GM10248 (cell line): ENCODE measurements around the gene FBLN7.
"Not testable (repeated sequence)": the region's sequence is repeated elsewhere in the genome, so short reads cannot be mapped to it uniquely, and the experiment has no call there.

Source experiments
- CTCF ChIA-PET: fragments of 300-600 bp; sonication (Branson Sonifier 250); formaldehyde crosslinking; extraction: SDS; loops from one replicate; lab custom pipeline; 2021; ENCODE audit warnings: antibody characterized with exemption; lab: Yijun Ruan, JAX
- POLR2A ChIA-PET: fragments of 350-650 bp; sonication (Branson Sonifier 250); formaldehyde crosslinking; extraction: SDS; loops from one replicate; lab custom pipeline; 2020; ENCODE audit warnings: antibody characterized with exemption; lab: Yijun Ruan, JAX
- DNase-seq: peaks from one replicate; pipeline ENCODE4 v3.0.0; 2012; ENCODE audit errors: extremely low spot score
- TF ChIP-seq, protein P1 (sequence below): IDR thresholded peaks from 2 replicates; pipeline ENCODE4 v1.5.1; 2012; ENCODE audit warnings: mild to moderate bottlenecking, low read depth; ENCODE audit errors: extremely low read depth, missing control alignments, control extremely low read depth

The FBLN7 gene

DNA sequence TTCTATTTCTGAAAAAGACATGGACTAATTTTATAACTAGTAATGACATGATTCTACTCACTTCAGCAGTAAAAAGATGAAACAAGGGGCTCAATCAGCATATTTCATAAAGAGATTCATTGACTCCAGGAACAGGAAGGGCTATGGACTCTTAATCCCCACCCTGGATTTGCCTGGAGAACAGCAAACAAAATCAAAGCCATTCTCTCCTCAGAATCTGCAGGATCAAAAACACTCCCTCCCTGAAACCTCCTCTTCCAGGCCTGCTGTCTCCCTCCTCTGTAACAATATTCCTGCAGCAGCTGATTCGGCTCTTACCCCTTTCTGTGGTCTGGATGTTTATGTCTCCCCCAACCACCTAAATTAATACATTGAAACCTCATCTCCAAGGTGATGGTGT lies 59.7 kb downstream of the FBLN7 start:
- ChIA-PET CTCF (no interaction called here), POLR2A (no interaction called here)
- TF ChIP-seq, protein P1, sequence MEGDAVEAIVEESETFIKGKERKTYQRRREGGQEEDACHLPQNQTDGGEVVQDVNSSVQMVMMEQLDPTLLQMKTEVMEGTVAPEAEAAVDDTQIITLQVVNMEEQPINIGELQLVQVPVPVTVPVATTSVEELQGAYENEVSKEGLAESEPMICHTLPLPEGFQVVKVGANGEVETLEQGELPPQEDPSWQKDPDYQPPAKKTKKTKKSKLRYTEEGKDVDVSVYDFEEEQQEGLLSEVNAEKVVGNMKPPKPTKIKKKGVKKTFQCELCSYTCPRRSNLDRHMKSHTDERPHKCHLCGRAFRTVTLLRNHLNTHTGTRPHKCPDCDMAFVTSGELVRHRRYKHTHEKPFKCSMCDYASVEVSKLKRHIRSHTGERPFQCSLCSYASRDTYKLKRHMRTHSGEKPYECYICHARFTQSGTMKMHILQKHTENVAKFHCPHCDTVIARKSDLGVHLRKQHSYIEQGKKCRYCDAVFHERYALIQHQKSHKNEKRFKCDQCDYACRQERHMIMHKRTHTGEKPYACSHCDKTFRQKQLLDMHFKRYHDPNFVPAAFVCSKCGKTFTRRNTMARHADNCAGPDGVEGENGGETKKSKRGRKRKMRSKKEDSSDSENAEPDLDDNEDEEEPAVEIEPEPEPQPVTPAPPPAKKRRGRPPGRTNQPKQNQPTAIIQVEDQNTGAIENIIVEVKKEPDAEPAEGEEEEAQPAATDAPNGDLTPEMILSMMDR = no peak
- no peak for DNase-seq

DNA sequence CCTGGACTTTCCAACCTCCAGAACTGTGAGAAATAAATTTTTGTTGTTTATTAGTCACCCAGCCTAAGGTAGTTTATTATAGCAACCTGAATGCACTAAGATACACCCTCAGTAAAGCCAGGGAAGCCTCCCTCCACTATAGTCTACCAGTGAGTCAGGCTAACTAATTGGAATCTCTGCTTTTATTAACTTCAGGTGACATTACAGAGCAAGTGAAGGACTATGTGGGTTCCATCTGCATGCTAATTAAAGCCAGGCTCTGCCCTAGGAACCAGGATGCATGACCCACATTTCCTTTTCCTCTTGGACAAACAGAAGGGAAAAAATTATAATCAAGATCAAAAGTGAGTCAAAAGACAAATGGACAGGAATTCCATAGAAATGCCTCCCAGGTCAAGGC lies 60.6 kb downstream of the FBLN7 start:
- ChIA-PET POLR2A (no interaction called here), CTCF (interaction anchor here (1.2 kb wide), 1 partner anchor 77 kb away, joined by 3 read pairs; no protein-coding TSS in a partner anchor)
- no peak for DNase-seq

DNA sequence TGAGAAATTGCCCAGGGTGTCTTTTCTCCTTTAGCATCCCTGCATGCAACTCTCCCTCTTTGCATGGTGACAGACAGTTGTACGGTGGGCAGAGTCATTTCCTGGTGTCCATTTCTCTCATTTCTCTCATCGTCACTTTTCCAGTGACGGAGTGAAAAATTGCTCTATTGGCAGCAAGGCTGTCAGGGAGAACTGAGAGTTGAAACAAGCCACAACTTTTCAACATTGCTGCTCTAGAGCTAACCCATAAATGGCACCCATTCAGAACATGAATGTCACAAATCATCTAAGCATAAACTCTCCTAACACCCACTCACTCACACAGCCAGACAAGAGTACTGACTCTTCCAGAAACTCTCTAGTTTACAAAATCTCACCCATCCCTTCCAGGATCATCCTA lies 61.0 kb downstream of the FBLN7 start:
- TF ChIP-seq, protein P1 = no peak
- POLR2A ChIA-PET = no interaction called here
- CTCF ChIA-PET = interaction anchor here (1.2 kb wide), 2 partner anchors 8 to 77 kb away, joined by 3 read pairs; no protein-coding TSS in a partner anchor
- peak; percentile 35 for DNase-seq

More for the DNA sequence above, 60.6 kb downstream of the FBLN7 start:
- TF ChIP-seq, protein P1 = no peak

DNA sequence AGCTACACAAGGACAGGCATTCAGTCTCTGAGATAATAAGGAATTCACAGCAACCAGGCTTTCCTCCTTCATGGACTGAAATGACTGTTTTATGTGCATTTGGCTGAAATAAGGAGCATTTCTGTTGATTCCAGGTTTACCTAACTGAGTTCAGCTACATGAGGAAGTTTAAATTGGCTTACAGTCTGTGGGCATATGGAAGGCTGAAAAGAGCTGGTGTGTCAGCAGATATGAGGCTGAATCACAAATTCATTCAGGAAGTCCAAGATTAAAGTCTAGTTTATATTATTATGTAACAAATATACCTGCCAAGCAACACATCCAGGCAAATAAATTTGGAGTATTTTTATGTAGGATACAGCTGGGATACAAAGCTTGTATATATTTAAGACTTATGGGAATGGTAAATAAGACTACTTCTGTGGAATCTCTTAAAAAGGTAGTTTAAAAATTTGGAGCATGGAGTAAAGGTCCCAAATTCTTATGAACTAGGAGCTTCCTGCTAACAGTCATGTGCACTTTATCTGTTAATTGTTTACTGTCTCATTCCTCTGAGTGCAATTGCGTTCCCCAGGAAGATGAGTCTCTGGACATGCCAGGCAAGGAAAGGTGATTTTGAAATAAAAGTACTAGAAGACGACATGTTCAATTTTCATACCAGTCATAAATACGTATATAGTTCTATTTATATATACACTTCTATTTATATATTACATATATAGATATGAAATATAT lies 63.7 kb downstream of the FBLN7 start:
- POLR2A ChIA-PET = no interaction called here

DNA sequence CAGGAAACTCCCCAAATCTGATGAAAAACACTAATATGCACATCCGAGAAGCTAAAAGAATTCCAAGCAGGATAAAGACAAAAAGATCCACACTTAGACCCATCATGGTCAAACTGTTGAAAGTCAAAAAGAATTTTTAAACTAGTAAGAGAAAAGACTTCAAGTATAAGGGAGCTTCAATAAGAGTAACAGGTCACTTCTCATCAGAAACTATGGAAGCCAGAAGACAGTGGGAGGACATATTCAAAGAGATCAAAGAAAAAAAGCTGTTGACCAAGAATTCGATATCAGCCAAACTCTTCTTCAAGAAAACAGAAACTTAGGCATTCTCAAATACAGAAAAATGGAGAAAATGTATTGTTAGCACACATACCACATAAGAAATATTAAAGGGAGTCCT lies 66.2 kb downstream of the FBLN7 start:
- CTCF ChIA-PET = no interaction called here
- TF ChIP-seq, protein P1 = no peak
- POLR2A ChIA-PET = no interaction called here
- DNase-seq = no peak

More for the DNA sequence above, 63.7 kb downstream of the FBLN7 start:
- CTCF ChIA-PET = interaction anchor here (1.4 to 1.7 kb wide), 2 partner anchors 9 to 40 kb away, joined by 3 to 5 read pairs; no protein-coding TSS in a partner anchor
- TF ChIP-seq, protein P1 = no peak
- no peak for DNase-seq

DNA sequence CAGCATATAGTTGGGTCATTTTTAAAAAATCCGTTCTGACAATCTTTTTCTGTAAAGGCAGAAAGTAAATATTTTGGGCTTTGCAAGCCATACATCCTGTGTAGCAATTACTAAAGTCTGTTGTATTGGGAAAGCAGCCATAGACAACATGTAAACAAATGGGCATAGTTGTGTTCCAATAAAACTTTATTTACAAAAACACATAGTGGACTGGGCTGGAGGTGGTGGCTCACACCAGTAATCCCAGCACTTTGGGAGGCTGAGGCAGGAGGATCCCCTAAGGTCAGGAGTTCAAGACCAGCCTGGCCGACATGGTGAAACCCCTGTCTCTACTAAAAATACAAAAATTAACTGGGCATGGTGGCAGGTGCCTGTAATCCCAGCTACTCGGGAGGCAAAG lies 69.7 kb downstream of the FBLN7 start:
- POLR2A ChIA-PET, DNase-seq, CTCF ChIA-PET: not testable (repeated sequence)

DNA sequence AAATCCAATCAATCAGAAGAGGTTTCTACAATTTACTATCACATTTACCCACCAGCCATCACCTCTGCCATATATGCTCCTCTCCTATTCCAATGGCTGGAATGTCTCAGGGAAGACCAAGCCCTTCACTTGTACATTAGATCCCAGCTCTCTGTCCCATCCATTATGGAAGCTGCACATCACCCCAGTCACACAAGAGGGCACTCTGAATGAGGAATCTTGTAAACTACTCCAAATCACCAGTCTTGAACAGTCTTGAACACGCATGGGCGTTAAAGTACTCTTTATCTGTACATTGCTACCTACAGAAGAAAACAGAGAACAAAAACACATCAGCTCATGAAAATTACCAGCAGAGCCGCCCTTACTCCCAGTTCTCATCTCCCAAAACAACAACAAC lies 78.0 kb downstream of the FBLN7 start:
- CTCF ChIA-PET = no interaction called here
- POLR2A ChIA-PET = no interaction called here
- no peak for DNase-seq
- TF ChIP-seq, protein P1 = no peak
